ENCODE measurements around the gene MEGF8.
A peak's percentile ranks its signal among the peaks of the same experiment; 100 is the strongest.

Gene MEGF8

GRCh38 chr19:42380155-42380554, 54.7 kb downstream of the MEGF8 start:
- no peak for TF ChIP-seq EP300 (IDR thresholded peaks at IDR 0.05; ENCODE audit: borderline replicate concordance)
- TF ChIP-seq CREB1 (IDR thresholded peaks at IDR 0.05; ENCODE audit: low read depth), result no peak
- no peak for TF ChIP-seq REST (IDR thresholded peaks at IDR 0.05; ENCODE audit: low read depth)
- no peak for TF ChIP-seq TEAD4 (IDR thresholded peaks at IDR 0.05)
- no peak for TF ChIP-seq TCF12 (IDR thresholded peaks at IDR 0.05; ENCODE audit: low read depth)
- no peak for TF ChIP-seq ZBTB7A (IDR thresholded peaks at IDR 0.05; ENCODE audit: low read depth)
- TF ChIP-seq RAD21 (IDR thresholded peaks at IDR 0.05; ENCODE audit: low read depth), result no peak
- no peak for TF ChIP-seq CEBPB (IDR thresholded peaks at IDR 0.05)
- TF ChIP-seq TAF1 (IDR thresholded peaks at IDR 0.05; ENCODE audit: low read depth), result no peak
- TF ChIP-seq NFIC (IDR thresholded peaks at IDR 0.05), result no peak

GRCh38 chr19:42386974-42387707, 61.7 kb downstream of the MEGF8 start:
- TF ChIP-seq NFIC (IDR thresholded peaks at IDR 0.05) (peak; percentile 34; the same call in 1 of the 2 replicates), TAF1 (IDR thresholded peaks at IDR 0.05; ENCODE audit: low read depth) (no peak), RAD21 (IDR thresholded peaks at IDR 0.05; ENCODE audit: low read depth) (peak; percentile 25; the same call in 1 of the 2 replicates), ZBTB7A (IDR thresholded peaks at IDR 0.05; ENCODE audit: low read depth) (no peak)

GRCh38 chr19:42388851-42389489, 63.5 kb downstream of the MEGF8 start:
- no peak for TF ChIP-seq TEAD4 (IDR thresholded peaks at IDR 0.05)
- no peak for TF ChIP-seq MAX (IDR thresholded peaks at IDR 0.05)
- no peak for TF ChIP-seq ZBTB7A (IDR thresholded peaks at IDR 0.05; ENCODE audit: low read depth)

- no peak for TF ChIP-seq YY1 (IDR thresholded peaks at IDR 0.05; ENCODE audit: low read depth)
- no peak for TF ChIP-seq FOXM1 (IDR thresholded peaks at IDR 0.05; ENCODE audit: borderline replicate concordance, low read depth)
- no peak for TF ChIP-seq NFIC (IDR thresholded peaks at IDR 0.05)
- TF ChIP-seq EGR1 (IDR thresholded peaks at IDR 0.05), result no peak
- no peak for TF ChIP-seq TEAD4 (IDR thresholded peaks at IDR 0.05)
- no peak for TF ChIP-seq TAF1 (IDR thresholded peaks at IDR 0.05; ENCODE audit: low read depth)
- no peak for TF ChIP-seq RAD21 (IDR thresholded peaks at IDR 0.05; ENCODE audit: low read depth)
- no peak for TF ChIP-seq MAX (IDR thresholded peaks at IDR 0.05)
These were observed 64.5 kb downstream of the MEGF8 start, which contains the start of gene CNFN for GRCh38 chr19:42389899-42390298. Gene CNFN, minus strand, starts transcription at chr19:42390297. Its CDS starts 1,260 bp downstream, at chr19:42389037.

- TF ChIP-seq RAD21 (IDR thresholded peaks at IDR 0.05; ENCODE audit: low read depth) (no peak), TCF12 (IDR thresholded peaks at IDR 0.05; ENCODE audit: low read depth) (no peak), EGR1 (IDR thresholded peaks at IDR 0.05) (no peak), EP300 (IDR thresholded peaks at IDR 0.05; ENCODE audit: borderline replicate concordance) (no peak), YY1 (IDR thresholded peaks at IDR 0.05; ENCODE audit: low read depth) (no peak), TAF1 (IDR thresholded peaks at IDR 0.05; ENCODE audit: low read depth) (no peak), CEBPB (IDR thresholded peaks at IDR 0.05) (no peak), FOXM1 (IDR thresholded peaks at IDR 0.05; ENCODE audit: borderline replicate concordance, low read depth) (no peak), CREB1 (IDR thresholded peaks at IDR 0.05; ENCODE audit: low read depth) (no peak), REST (IDR thresholded peaks at IDR 0.05; ENCODE audit: low read depth) (no peak), MAX (IDR thresholded peaks at IDR 0.05) (no peak), USF1 (IDR thresholded peaks at IDR 0.05) (no peak), TEAD4 (IDR thresholded peaks at IDR 0.05) (no peak), NFIC (IDR thresholded peaks at IDR 0.05) (no peak), ZBTB7A (IDR thresholded peaks at IDR 0.05; ENCODE audit: low read depth) (no peak)
These were observed 66.7 kb downstream of the MEGF8 start for GRCh38 chr19:42392165-42392564.

GRCh38 chr19:42394751-42395150, 69.3 kb downstream of the MEGF8 start:
- TF ChIP-seq CREB1 (IDR thresholded peaks at IDR 0.05; ENCODE audit: low read depth) (no peak), NFIC (IDR thresholded peaks at IDR 0.05) (no peak), FOXM1 (IDR thresholded peaks at IDR 0.05; ENCODE audit: borderline replicate concordance, low read depth) (no peak), YY1 (IDR thresholded peaks at IDR 0.05; ENCODE audit: low read depth) (no peak), REST (IDR thresholded peaks at IDR 0.05; ENCODE audit: low read depth) (no peak), MAX (IDR thresholded peaks at IDR 0.05) (no peak), TAF1 (IDR thresholded peaks at IDR 0.05; ENCODE audit: low read depth) (no peak), USF1 (IDR thresholded peaks at IDR 0.05) (no peak), ZBTB7A (IDR thresholded peaks at IDR 0.05; ENCODE audit: low read depth) (no peak), CEBPB (IDR thresholded peaks at IDR 0.05) (no peak), RAD21 (IDR thresholded peaks at IDR 0.05; ENCODE audit: low read depth) (no peak), EGR1 (IDR thresholded peaks at IDR 0.05) (no peak), TEAD4 (IDR thresholded peaks at IDR 0.05) (no peak)

Data from Ishikawa (cell line).